PFSK-1 (cell line): ENCODE measurements around the gene PCBP1.
A peak's percentile ranks its signal among the peaks of the same experiment; 100 is the strongest.

Source experiments
- FOXP2 ChIP-seq: optimal IDR thresholded peaks from 2 replicates; pipeline ENCODE3; 2011; ENCODE audit warnings: borderline replicate concordance, control low read depth, inconsistent platforms; ENCODE audit not compliant: insufficient read depth; ENCODE audit errors: extremely low read length, extremely low read depth
- POLR2AphosphoS5 ChIP-seq: IDR thresholded peaks from 2 replicates; pipeline ENCODE4 v1.6.1; 2012; ENCODE audit warnings: low read depth, mild to moderate bottlenecking, control low read depth, low read length, moderate library complexity
- SIN3A ChIP-seq: IDR thresholded peaks from 2 replicates; pipeline ENCODE4 v1.6.1; 2012; ENCODE audit warnings: mild to moderate bottlenecking, low read length, moderate library complexity, borderline replicate concordance; ENCODE audit not compliant: insufficient read depth
- TAF1 ChIP-seq: IDR thresholded peaks from 2 replicates; pipeline ENCODE4 v1.6.1; 2012; ENCODE audit warnings: low read length, control low read depth, borderline replicate concordance; ENCODE audit not compliant: insufficient read depth
- TF ChIP-seq, protein P1 (sequence below), 2 experiments: IDR thresholded peaks; 2 replicates each; pipeline versions ENCODE4 v1.6.1 to v1.8.0; 2011 to 2012; ENCODE audit warnings: low read depth in 2 of 2, low read length in 2 of 2, control low read depth in 1 of 2, inconsistent platforms in 1 of 2, mild to moderate bottlenecking in 1 of 2, moderate library complexity in 1 of 2; ENCODE audit not compliant: insufficient read depth in 1 of 2

PCBP1 gene

DNA sequence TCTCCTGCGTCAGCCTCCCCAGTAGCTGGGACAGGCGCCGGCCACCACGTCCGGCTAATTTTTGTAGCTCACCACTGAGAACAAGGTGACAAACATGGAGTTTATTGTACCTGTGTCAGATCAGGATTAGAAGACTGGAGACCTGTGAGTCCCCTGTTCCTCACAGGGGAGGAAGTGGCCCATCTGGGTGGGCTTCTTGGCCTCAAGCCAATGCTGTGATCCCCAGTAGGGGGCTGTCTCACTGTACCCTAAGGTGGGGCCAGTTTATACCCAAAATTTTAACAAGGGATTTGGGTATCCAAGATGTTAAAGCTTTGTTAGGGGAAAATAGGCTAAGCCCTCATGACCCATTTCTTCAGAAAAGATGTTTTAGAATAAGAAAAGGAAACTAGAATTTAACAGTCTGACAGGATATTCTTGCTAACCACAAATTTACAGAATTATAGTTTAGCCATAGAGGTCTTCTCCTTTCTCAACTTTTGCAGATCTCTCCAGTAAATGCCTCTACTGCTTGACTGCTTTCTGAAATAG is 16.3 kb downstream of the PCBP1 start:
- no peak for TF ChIP-seq TAF1
- TF ChIP-seq SIN3A: no peak
- no peak for TF ChIP-seq FOXP2
- TF ChIP-seq POLR2AphosphoS5: no peak
- TF ChIP-seq, protein P1, sequence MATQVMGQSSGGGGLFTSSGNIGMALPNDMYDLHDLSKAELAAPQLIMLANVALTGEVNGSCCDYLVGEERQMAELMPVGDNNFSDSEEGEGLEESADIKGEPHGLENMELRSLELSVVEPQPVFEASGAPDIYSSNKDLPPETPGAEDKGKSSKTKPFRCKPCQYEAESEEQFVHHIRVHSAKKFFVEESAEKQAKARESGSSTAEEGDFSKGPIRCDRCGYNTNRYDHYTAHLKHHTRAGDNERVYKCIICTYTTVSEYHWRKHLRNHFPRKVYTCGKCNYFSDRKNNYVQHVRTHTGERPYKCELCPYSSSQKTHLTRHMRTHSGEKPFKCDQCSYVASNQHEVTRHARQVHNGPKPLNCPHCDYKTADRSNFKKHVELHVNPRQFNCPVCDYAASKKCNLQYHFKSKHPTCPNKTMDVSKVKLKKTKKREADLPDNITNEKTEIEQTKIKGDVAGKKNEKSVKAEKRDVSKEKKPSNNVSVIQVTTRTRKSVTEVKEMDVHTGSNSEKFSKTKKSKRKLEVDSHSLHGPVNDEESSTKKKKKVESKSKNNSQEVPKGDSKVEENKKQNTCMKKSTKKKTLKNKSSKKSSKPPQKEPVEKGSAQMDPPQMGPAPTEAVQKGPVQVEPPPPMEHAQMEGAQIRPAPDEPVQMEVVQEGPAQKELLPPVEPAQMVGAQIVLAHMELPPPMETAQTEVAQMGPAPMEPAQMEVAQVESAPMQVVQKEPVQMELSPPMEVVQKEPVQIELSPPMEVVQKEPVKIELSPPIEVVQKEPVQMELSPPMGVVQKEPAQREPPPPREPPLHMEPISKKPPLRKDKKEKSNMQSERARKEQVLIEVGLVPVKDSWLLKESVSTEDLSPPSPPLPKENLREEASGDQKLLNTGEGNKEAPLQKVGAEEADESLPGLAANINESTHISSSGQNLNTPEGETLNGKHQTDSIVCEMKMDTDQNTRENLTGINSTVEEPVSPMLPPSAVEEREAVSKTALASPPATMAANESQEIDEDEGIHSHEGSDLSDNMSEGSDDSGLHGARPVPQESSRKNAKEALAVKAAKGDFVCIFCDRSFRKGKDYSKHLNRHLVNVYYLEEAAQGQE (IDR thresholded peaks at IDR 0.05; ENCODE audit: insufficient read depth in 1 of 2, low read depth in 2 of 2, low read length in 2 of 2): no peak

DNA sequence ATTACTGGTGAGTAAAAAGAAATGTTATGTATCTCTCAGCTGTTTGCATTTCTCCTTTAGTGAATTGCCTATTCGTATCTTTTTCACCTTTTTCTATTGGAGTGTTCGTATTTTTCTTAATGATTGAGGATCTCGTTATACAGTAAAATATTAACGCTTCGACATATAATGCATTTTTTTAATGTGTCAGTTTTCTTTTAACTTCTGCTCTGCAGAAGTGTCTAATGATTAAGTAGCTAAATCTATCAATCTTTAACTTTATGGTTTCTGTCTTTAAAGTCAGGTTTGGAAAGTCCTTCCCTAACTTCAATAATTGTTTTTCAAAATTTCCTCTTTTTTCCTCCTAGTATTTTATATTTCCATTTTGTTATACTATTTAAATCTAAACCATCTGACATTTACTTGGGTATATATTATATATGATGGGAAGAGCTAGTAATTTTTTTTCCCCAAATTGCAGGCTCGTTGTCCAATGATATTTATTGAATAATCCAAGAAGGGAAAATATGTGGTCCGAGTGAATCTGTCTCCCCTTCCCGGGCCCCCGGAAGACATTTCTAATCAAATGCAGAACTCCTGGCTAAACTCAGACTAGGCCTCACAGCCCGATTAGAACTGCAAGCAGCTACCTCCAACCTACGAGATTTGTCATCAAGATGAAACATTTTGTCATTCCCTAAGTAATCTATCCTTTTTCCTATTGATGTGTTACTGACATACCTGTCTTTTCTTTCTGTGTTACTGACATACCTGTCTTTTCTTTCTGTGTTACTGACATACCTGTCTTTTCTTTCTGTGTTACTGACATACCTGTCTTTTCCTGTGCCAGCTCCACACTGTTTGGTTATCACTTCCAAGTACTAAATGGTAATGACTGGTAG is 17.2 kb downstream of the PCBP1 start:
- TF ChIP-seq TAF1: no peak
- no peak for TF ChIP-seq POLR2AphosphoS5
- TF ChIP-seq SIN3A: no peak
- no peak for TF ChIP-seq FOXP2
- TF ChIP-seq, protein P1 (IDR thresholded peaks at IDR 0.05; ENCODE audit: insufficient read depth in 1 of 2, low read depth in 2 of 2, low read length in 2 of 2): no peak

DNA sequence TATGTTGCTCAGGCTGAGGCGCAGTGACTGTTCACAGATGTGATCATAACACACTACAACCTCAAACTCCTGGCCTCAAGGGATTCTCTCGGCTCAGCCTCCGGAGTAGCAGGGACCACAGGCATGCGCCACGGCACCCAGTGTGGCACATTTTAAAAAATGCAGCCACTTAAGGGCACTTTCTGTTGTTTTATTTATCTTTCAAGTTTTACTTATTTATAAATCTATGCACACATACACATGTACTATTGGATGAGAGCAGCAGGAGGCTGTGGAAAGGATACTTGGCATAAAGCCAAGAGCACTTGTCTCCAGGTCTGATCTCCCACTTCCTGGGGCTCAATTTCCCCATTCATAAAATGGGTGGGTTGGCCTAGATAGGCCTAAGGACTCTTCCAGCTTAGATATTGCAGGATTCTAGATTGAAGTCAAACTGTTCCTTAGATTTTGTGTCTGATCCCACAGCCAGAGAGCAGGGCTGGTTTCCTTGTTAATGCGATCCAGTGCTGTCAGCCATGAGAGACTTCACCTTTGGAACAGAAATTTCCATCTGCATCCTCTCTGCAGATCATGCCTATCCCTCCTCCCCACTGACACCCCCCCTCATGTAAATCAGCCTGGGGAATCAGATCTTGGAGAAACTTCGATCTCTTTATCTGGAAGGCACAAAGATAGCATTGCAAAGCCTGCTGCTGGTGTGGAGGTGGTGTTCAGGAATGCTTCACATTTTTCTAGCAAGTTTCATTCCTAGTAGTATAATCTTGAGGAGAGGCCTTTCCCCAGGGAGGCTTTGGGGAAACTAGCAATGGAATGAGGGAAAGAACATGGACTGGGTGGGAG is 24.7 kb downstream of the PCBP1 start:
- TF ChIP-seq POLR2AphosphoS5: peak; percentile 46; the same call in 1 of the 2 replicates
- TF ChIP-seq TAF1: 0 out of 2 replicates have a peak, but pooled peaks have one; percentile 30
- TF ChIP-seq, protein P1 (IDR thresholded peaks at IDR 0.05; ENCODE audit: insufficient read depth in 1 of 2, low read depth in 2 of 2, low read length in 2 of 2): peak in 1 of 2 experiments; percentile 39; a peak in 1 of 4 replicates
- no peak for TF ChIP-seq SIN3A

DNA sequence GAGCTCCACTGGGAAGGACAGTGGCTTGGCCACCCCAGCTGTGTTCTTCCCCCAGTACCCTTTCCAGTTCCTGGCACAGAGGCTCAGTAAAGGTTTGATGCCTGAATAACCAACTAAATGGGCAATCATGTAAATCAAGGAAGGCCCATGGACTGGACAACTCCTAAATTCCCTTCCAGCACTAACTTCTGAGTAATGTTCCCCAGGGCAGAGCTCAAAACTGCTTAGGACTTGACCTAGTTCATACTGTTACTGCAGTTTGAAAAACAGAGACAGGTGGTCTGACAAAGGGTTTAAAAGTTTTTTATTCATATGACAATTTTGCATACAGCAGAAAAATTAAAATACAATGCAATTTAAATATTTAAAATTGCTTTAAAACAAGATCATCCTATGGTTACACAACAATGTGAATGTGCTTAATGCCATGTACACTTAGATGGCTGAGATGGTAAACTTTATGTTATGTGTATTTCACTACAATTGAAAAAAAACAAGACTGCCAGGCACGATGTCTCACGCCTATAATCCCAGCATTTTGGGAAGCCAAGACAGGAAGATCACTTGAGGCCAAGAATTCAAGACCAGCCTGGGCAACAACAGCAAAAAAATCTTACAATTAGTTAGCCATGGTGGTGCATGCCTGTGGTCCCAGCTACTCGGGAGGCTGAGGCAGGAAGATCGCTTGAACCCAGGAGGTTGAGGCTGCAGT is 26.2 kb downstream of the PCBP1 start:
- TF ChIP-seq SIN3A (no peak), TAF1 (no peak), FOXP2 (no peak), POLR2AphosphoS5 (no peak)
- TF ChIP-seq, protein P1 (IDR thresholded peaks at IDR 0.05; ENCODE audit: insufficient read depth in 1 of 2, low read depth in 2 of 2, low read length in 2 of 2): no peak
